Hematopoietic multipotent progenitor cell treated with erythropoietin and hydrocortisone succinate and interleukin-3 and kit ligand, for 4 days (in vitro differentiated cells): ENCODE data around the gene NDUFAF8.

Source experiments
- DNase-seq: peaks from one replicate; pipeline ENCODE4 v3.0.0-alpha.2; 2015

NDUFAF8 gene

GRCh38 chr17:81200695-81201580 is 38.2 kb upstream of the NDUFAF8 start:
- DNase-seq, result peak; percentile 96

GRCh38 chr17:81202318-81202717 is 36.8 kb upstream of the NDUFAF8 start:
- DNase-seq, result no peak

DNA sequence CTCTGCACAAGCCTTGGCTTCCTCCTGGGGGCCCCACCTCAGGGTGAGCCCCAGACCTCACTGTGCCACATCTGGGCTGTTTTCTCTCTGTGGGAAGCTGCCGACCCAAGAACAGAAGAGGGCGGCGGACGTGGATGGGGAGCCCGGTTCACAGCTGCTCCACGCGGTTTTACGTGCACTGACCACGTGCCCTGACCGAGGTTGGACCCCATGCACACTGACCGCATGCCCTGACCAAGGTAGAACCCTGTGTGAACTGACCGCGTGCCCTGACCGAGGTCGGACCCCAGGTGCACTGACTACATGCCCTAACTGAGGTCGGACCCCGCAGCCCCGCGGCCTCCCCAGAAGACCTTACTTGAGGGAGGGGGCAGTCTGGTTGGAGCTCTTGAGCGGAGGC is 36.0 kb upstream of the NDUFAF8 start:
- no peak for DNase-seq

- DNase-seq, result no peak
These were observed 34.5 kb upstream of the NDUFAF8 start for GRCh38 chr17:81204578-81204977.

- DNase-seq, result no peak
These were observed 33.0 kb upstream of the NDUFAF8 start for GRCh38 chr17:81206166-81206565.

DNA sequence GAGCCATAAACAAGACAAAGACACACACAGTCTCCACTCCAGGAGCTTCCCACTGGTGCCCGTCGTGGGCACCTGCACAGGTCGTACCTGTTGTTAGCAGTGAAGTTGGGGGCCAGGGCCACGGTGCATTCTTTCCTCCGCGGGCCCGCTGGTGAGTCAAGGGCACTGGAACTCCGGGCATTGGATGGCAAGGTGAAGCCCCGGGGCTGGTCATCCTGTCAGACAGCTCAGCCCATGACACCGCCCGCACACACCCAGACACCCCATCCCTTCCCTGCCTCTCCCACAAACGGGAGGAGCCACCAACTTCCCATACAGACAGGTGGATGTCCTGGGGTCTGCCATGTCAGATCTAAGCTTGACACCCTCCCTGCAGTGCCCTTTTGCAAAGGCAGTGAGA is 32.5 kb upstream of the NDUFAF8 start:
- DNase-seq, result no peak

- peak; percentile 74 for DNase-seq
These were observed 31.2 kb upstream of the NDUFAF8 start for GRCh38 chr17:81207610-81208581.

GRCh38 chr17:81208651-81209050 is 30.5 kb upstream of the NDUFAF8 start:
- DNase-seq, result no peak

DNA sequence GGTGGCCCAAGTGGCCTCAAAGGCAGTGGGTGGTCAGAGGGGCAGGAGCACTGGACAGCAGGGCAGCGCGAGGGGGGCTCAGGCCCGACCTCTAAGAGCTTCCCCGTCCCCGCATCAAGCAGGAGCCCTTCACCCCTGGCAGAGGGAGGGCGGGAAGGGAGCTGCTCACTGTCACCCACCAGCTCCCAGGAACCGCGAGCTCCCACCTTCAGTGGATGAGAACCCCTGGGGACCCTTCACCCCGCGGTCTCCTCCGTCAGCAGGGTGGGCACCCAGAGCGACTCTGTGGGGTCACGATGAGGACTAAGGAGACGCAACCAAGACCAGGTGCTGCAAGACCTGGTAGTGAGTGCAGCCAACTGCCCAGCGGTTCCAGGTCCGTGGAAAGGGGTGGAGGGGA is 30.0 kb upstream of the NDUFAF8 start:
- DNase-seq, result no peak

DNA sequence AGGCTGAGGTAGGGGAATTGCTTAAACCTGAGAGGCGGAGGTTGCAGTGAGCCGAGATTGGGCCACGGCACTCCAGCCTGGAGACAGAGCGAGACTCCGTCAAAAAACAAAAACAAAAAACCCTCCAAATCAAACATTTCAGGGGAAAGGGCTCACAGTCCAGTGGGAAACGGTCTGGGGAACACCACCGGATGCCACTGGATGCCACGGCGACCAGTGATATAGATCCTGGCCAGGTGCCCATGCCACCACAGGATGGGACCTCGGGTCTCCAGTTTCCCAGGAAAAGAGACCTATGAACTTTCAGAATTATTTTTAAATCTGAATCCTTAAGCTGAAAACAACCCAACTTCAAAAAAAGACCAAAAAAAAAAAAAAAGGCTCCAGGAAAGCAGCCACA is 28.7 kb upstream of the NDUFAF8 start:
- no peak for DNase-seq

GRCh38 chr17:81210868-81211267 is 28.2 kb upstream of the NDUFAF8 start:
- peak; percentile 37 for DNase-seq

- no peak for DNase-seq
These were observed 26.8 kb upstream of the NDUFAF8 start for GRCh38 chr17:81212365-81212764.

DNA sequence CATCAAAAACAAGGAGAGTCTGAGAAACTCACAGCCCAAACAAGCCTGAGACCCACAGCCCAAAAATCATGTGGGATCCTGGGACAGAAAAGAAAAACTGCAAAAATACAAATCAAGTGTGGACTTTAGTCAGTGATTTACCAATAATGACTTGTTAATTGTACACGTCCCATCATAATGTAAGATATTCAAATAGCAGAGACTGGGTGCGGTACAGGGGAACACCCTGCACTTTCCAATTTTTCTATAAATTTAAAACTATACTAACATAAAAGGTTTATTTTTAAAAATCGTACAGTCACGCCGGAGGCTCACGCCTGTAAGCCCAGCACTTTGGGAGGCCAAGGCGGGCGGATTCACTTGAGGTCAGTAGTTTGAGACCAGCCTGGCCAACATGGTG is 25.1 kb upstream of the NDUFAF8 start:
- no peak for DNase-seq

DNA sequence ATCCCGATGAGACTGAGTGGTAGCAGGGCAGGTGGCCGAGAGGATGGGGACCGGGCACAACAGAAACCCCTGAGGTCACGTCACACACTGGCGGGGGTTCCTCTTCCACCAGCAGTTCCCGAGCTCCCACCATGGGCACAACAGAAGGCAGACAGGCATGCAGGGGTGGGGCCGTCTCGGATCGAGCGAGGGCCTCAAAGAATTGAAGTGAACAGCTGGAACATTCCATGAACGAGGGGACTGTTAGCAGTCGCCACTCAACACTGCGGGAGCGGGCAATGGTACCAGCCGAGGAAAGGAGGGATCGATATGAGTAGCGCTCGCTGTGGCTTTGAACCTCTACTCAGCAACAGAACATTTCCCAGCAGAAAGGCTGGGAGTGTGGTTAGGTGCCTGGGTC is 21.6 kb upstream of the NDUFAF8 start:
- no peak for DNase-seq

DNA sequence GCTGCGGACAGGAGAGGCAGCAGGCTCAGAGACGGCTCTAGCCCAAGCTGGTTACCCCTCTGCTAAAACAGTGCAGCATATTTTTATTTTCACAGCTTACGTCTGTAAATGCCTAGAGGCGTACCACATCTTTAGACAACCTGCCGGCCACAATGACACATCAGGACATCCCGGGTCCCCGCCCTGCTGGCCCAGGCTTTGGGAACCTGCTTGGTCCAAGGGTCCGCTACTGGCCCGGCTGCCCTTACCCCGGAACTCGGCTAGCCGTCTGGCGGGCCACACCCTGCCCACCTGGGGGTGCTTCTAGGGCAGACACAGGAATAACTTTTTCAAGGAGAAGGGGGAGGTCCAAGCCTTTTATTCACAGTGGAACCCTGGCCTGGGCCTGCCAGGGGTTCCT is 20.7 kb upstream of the NDUFAF8 start:
- DNase-seq, result no peak

GRCh38 chr17:81218991-81219390 is 20.1 kb upstream of the NDUFAF8 start:
- DNase-seq, result no peak

DNA sequence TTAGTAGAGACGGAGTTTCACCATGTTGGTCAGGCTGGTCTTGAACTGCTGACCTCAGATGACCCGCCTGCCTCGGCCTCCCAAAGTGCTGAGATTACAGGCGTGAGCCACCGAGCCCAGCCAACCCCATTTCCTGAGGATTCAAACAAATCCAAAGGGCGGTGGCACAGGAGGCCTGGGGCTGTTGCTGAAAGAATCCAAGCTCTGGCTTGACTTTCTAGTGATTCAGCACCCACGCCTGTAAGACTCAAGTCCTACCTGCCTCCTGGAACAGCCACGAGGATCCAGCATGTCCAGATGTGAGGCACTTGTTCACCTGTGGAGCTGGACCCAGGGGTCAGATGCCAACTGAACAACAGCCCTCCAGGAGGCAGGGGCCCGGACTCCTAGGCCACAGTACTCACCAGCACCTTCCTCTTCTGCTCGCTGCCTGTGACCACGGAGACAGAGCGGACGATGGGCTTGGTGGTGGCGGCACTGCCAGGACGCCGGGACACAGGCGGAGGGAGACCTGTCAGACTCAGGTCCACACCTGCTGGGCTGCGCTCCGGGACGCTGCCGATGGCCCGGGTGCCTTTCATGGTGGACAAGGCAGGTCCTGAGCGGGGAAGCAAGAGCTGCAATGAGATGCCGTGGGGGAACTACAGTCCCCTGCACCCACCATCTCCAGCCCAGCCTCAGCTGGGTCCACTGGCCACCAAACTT is 19.5 kb upstream of the NDUFAF8 start:
- no peak for DNase-seq

- DNase-seq, result no peak
These were observed 17.7 kb upstream of the NDUFAF8 start for GRCh38 chr17:81221371-81221841.

- no peak for DNase-seq
These were observed 17.1 kb upstream of the NDUFAF8 start for GRCh38 chr17:81221842-81222619.

GRCh38 chr17:81222620-81222905 is 16.6 kb upstream of the NDUFAF8 start:
- DNase-seq, result no peak

DNA sequence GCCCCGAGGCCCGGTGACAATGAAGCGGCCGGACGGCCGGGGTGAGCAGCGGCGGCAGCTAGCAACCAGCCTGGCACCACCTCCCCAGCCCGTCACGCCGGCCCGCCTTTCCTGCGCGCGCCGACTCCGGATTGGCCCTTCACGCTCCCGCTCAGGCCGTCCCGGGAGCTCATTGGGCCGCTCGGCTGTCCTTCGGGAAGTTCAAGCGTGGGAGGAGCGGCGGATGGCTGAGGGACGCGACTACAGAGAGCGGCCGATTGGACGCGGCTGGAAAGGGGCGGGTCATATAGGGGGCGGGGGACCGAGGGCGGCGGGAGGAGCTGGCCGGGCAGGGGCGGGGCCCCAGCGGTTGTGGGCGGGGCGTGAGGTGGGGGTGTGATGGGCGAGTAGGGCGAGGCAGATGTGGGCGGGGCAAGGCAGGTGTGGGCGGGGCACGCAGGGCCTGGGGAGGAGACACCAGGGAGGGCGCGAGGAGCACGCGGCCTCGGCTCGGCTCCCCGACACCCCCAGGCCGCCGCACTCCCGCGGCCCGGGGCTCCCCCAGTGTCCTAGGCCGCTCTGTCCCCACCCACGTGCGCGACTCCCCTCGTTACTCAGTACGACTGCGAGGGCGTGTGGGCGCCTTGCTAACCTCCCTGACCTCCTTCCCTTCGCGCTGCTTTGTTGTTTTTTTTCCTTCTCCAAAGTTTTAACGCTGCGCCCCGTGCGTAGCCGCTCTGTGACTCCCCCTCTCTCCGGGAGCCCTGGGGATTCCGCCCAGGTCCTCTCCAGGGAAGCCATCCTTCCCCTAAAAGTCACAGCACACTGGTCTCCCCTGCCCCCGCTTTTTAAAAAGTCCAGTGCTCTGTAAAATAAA is 16.0 kb upstream of the NDUFAF8 start, which contains the start of gene CEP131:
TSS of gene CEP131 (minus strand) at position 60 of the 856 bp plus-strand sequence. CDS start 2,909 bp downstream, outside the sequence.
- DNase-seq, result peak; percentile 100
